Calu3 (cell line): ENCODE results near the gene RECK. TPM values are rescaled to one million over a fixed set of nuclear protein-coding genes. Genes with fewer than 3 reads are reported as not detected.
A peak's percentile ranks its signal among the peaks of the same experiment; 100 is the strongest.

Experiments used
- BruUV-seq: library from RNA; stranded (reverse); fragments of 400-500 nt; replicated peaks from 2 replicates; lab custom pipeline; 2021; lab: Mats Ljungman, UMichigan
- CTCF ChIA-PET: fragments of 300-600 bp; sonication (Branson Sonifier 250); formaldehyde crosslinking; loops from one replicate; lab custom pipeline; 2022; ENCODE audit warnings: antibody characterized with exemption; lab: Charles Lee
- DNase-seq: peaks from one replicate; pipeline ENCODE4 v3.0.0; 2022
- H3K27ac Mint-ChIP-seq: one replicate; pipeline ENCODE4 v1.8.0; 2022; ENCODE audit warnings: mixed read lengths; ENCODE audit not compliant: unreplicated experiment
- H3K27me3 Mint-ChIP-seq: one replicate; pipeline ENCODE4 v1.8.0; 2022; ENCODE audit warnings: mixed read lengths; ENCODE audit not compliant: unreplicated experiment
- H3K36me3 Mint-ChIP-seq: one replicate; pipeline ENCODE4 v1.8.0; 2022; ENCODE audit warnings: mild to moderate bottlenecking, moderate library complexity, mixed read lengths; ENCODE audit not compliant: insufficient read depth, unreplicated experiment
- H3K4me1 Mint-ChIP-seq: one replicate; pipeline ENCODE4 v1.8.0; 2022; ENCODE audit warnings: mild to moderate bottlenecking, low read depth, mixed read lengths; ENCODE audit not compliant: unreplicated experiment
- H3K4me3 Mint-ChIP-seq: one replicate; pipeline ENCODE4 v1.8.0; 2022; ENCODE audit warnings: mild to moderate bottlenecking, low read depth, moderate library complexity, mixed read lengths; ENCODE audit not compliant: unreplicated experiment
- H3K9me3 Mint-ChIP-seq: one replicate; pipeline ENCODE4 v1.8.0; 2022; ENCODE audit warnings: low read depth, mixed read lengths; ENCODE audit not compliant: unreplicated experiment
- CTCF ChIP-seq: fragments of 200-600 bp; IDR thresholded peaks from one replicate; pipeline ENCODE4 v1.8.0; 2022; ENCODE audit warnings: antibody characterized with exemption; ENCODE audit not compliant: unreplicated experiment
- intact Hi-C: fragments of 100-400 bp; cut with micrococcal nuclease; formaldehyde crosslinking; loops from one replicate; pipeline ENCODE4 v1.10.0; 2022; ENCODE audit not compliant: unreplicated experiment
- total RNA-seq: library from RNA; stranded (reverse); gene quantifications from 2 replicates; pipeline ENCODE4 v1.2.3, GENCODE V29; 2022

RECK gene
- total RNA-seq, 1 experiment from 2014 or later: 1.1 TPM

- intact Hi-C loops: no loop called here
- no peak for DNase-seq
- H3K27ac Mint-ChIP-seq: no peak overlapping the region
- no peaks in the 10 kb centered on the region for H3K9me3 Mint-ChIP-seq
- no peak for TF ChIP-seq CTCF
- no TSS peak for BruUV-seq
- H3K27me3 Mint-ChIP-seq: peaks cover 24% of the 10 kb centered on the region
- H3K4me3 Mint-ChIP-seq: peak overlapping the region; percentile 75
- peaks cover 8% of the 10 kb centered on the region for H3K4me1 Mint-ChIP-seq
- H3K36me3 Mint-ChIP-seq: peaks cover 6% of the 10 kb centered on the region
- CTCF ChIA-PET: no interaction called here
These were observed 100.8 kb downstream of the RECK start for GRCh38 chr9:36137392-36138004.

GRCh38 chr9:36138496-36138895, 101.8 kb downstream of the RECK start:
- intact Hi-C loops: no loop called here
- no peak for DNase-seq
- CTCF ChIA-PET: no interaction called here
- BruUV-seq: no TSS peak
- Mint-ChIP-seq H3K4me1 (peaks cover 8% of the 10 kb centered on the region), H3K4me3 (no peak overlapping the region), H3K27me3 (peaks cover 24% of the 10 kb centered on the region), H3K9me3 (no peaks in the 10 kb centered on the region), H3K36me3 (peaks cover 6% of the 10 kb centered on the region), H3K27ac (no peak overlapping the region)
- TF ChIP-seq CTCF: no peak

- BruUV-seq: no TSS peak
- H3K9me3 Mint-ChIP-seq: no peaks in the 10 kb centered on the region
- no peak overlapping the region for H3K4me3 Mint-ChIP-seq
- CTCF ChIA-PET: no interaction called here
- H3K36me3 Mint-ChIP-seq: peaks cover 6% of the 10 kb centered on the region
- intact Hi-C loops: no loop called here
- DNase-seq: no peak
- H3K27me3 Mint-ChIP-seq: peaks cover 25% of the 10 kb centered on the region
- H3K4me1 Mint-ChIP-seq: peaks cover 8% of the 10 kb centered on the region
- H3K27ac Mint-ChIP-seq: no peak overlapping the region
- no peak for TF ChIP-seq CTCF
These were observed 102.2 kb downstream of the RECK start for GRCh38 chr9:36138901-36139300.

- Mint-ChIP-seq H3K4me3 (no peak overlapping the region), H3K27me3 (peaks cover 40% of the 10 kb centered on the region), H3K36me3 (peaks cover 6% of the 10 kb centered on the region), H3K9me3 (no peaks in the 10 kb centered on the region), H3K4me1 (peaks cover 8% of the 10 kb centered on the region), H3K27ac (no peak overlapping the region)
- intact Hi-C loops: no loop called here
- no peak for DNase-seq
- no peak for TF ChIP-seq CTCF
- BruUV-seq: no TSS peak
- CTCF ChIA-PET: no interaction called here
These were observed 103.7 kb downstream of the RECK start for GRCh38 chr9:36140086-36141084.
